ENCODE results near the gene MAN1B1.
"Not testable (repeated sequence)": the region's sequence is repeated elsewhere in the genome, so short reads cannot be mapped to it uniquely, and the experiment has no call there.

MAN1B1 gene

DNA sequence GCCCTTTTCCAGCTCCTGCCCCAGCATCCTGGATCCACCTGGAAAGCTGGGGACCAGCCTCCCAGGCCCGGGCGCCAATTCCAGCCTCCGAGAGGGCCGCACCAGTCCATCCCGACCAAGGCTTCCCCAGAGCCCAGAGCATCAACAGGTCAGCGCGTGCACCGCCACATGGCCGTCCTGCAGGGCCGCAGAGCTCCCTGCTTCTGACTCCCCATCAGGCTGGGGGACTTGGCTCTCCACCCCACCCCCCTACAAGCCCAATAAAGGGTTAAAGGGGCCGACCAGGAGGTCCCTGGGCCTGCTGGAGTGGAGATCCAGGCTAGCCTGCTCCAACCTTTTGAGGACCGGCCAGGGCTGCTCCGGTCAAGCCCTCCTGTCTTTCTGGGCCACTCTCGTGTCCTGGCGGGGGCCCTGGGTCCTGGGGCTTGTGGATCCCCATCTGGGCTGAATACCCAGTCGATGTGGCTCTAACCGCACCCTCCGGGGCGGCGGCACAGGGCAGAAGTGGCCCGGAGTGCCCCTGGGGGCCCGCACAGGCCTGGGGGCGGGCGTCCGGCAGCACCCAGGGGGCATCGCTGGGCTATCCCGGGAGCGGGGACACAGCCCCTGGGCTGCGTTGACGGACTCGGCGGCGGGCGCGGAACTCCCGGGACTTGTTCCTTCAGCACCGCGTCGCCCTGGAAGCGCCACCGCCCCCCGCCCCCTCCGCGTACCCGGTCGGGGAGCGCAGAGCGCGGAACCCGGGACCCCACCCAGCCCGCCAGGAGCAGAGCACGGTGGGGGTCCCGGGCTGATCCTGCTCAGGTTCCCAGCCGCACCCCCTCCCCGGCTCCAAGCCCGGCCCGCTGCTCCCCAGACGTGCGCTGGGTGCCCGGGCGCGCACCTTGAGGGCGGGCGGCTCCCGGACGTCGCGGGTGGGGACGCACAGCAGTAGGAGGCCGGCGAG is 33.5 kb upstream of the MAN1B1 start:
- DNase-seq (ENCODE audit: low spot score) = no peak

- DNase-seq (ENCODE audit: low spot score) = peak; percentile 36
Observed at GRCh38 chr9:137053944-137054931, 32.5 kb upstream of the MAN1B1 start, which contains the start of gene ENTPD2. Gene ENTPD2, minus strand, starts transcription at chr9:137054061. Its CDS starts 64 bp downstream, at chr9:137053997.

GRCh38 chr9:137054932-137055384 is 31.8 kb upstream of the MAN1B1 start:
- DNase-seq (ENCODE audit: low spot score) = no peak

DNA sequence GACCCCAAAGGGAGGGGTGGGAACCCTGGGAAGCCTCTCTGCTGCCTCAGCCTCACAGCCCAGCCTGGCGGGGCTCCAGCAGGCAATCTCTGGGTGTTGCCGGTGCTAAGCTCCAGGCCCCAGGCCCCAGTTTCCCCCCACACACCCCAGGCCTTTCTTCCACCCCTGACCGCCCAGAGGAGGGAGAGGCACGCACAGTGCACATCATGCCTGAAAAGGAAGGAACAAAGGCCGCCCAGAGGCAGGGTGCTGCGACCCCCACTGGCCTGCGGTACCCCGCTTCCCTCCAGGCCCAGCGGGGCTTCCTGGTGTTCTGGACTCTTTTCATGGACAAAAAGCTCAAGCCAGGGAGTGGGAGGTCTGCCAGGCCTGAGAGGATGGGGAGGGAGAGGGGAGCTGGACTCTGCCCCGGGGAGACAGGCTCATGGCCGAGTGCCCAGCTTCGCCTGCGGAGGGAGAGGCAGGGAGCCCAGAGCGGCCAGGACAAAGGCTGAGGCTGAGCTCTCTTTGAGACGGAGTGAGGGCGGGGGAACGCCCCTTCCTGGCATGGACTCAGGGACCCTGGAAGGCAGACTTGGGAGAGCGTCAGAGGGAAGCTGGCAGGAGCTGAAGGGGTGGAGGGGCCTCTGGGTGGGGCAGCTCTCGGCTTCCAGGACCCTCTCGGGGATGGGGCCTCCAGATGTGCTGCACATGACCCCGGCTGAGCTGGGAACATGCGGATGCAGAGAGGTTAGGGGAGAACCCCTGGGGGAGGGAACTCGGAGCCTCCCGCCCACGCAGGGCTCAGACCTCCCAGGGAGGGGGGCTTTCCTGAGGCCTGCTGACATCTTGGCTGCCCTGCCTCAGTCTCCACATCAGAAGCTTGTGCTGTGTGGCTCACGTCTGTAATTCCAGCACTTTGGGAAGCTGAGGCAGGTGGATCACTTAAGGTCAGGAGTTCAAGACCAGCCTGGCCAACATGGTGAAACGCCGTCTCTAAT is 31.1 kb upstream of the MAN1B1 start:
- no peak for DNase-seq (ENCODE audit: low spot score)

- no peak for DNase-seq (ENCODE audit: low spot score)
Observed at GRCh38 chr9:137056739-137057415, 29.9 kb upstream of the MAN1B1 start.

DNA sequence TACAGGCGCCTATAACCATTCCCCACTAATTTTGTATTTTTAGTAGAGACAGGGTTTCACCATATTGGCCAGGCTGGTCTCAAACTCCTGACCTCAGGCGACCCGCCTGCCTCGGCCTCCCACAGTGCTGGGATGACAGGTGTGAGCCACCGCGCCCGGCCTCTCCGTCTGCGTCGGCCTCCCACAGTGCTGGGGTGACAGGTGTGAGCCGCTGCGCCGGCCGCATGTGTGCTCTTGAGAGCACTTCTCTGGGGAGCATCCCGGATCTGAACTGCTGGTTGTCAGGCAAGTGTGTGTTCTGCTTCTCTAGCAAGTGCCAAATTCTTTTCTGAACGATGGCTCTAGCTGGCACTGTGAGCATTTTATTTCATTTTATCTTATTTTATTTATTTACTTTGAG is 29.2 kb upstream of the MAN1B1 start:
- DNase-seq (ENCODE audit: low spot score) = no peak

- no peak for DNase-seq (ENCODE audit: low spot score)
Observed at GRCh38 chr9:137058521-137059234, 28.1 kb upstream of the MAN1B1 start.

DNA sequence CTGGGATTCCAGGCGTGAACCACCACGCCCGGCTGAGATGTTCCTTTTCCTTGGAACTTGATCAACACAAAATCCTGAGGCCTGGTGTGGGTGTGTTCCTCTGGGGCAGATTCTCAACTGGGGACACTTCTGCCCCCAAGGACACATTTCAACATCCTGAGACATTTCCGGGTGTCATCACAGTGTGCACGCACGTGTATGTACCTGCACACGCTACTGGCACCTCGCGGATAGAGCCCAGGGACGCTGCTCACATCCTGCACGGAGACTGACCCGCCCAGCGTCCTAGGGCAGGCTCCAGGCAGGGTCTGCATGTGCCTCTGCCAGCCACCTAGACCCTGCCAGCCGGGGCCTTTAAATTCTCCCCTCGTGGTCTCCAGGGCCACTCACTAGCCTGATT is 24.4 kb upstream of the MAN1B1 start:
- no peak for DNase-seq (ENCODE audit: low spot score)

- not testable (repeated sequence) for DNase-seq (ENCODE audit: low spot score)
Observed at GRCh38 chr9:137062798-137063197, 24.0 kb upstream of the MAN1B1 start.

- no peak for DNase-seq (ENCODE audit: low spot score)
Observed at GRCh38 chr9:137063311-137064026, 23.3 kb upstream of the MAN1B1 start.

DNA sequence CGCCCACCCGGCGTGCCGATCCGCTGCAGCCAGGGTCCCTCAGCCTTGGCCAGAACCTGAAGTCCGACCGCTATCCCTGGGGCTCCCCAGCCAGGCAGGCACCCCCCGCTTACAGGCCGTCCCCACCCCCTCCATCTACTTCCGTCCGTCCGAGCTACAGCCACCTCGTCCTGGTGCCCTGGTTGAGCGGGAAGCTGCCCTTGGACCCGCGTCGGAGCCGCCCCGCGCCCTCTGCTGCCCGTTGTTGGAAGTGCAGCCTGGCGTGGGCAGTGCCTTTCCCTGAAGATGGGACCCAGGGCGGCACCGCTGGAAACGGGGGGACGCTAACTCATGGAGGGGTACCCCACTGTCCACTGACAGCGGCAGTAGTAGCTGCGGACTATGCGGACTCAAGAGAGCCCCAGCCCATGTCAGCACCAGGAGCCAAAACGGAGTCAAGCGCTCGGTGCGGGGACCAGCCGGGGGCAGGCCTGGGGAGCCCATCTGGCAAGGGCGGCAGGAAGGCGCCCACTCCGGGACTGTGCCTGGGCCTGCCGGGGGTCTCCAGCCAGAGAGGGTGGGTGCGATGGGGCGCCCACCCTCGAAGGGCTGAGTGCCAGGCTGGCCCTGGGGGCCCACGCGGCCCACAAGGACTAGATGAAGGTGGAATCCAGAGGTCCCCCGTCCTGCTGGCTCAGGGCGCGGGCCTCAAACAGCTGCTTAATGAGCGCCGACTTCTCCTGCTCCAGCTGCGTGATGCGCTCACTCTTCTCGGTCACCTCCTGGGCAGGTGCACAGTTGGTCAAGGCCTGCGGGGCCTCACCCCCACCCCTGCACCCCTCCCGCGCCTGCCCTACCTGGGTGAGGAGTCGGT is 22.5 kb upstream of the MAN1B1 start:
- peak; percentile 59 for DNase-seq (ENCODE audit: low spot score)

DNA sequence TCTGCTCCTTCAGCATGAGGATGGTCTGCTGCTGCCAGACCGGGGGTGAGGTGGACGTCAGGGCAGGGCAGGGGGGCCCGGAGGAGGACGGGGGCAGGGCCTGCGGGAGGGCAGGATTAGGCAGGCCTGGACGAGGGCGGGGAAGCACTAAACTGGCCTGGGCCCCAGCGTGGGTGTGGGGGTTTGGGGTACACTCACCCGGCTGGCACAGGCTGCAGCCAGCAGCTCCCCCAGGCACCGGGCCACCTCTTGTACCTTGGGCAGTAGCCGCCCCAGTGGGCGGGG is 22.0 kb upstream of the MAN1B1 start:
- DNase-seq (ENCODE audit: low spot score) = no peak

DNA sequence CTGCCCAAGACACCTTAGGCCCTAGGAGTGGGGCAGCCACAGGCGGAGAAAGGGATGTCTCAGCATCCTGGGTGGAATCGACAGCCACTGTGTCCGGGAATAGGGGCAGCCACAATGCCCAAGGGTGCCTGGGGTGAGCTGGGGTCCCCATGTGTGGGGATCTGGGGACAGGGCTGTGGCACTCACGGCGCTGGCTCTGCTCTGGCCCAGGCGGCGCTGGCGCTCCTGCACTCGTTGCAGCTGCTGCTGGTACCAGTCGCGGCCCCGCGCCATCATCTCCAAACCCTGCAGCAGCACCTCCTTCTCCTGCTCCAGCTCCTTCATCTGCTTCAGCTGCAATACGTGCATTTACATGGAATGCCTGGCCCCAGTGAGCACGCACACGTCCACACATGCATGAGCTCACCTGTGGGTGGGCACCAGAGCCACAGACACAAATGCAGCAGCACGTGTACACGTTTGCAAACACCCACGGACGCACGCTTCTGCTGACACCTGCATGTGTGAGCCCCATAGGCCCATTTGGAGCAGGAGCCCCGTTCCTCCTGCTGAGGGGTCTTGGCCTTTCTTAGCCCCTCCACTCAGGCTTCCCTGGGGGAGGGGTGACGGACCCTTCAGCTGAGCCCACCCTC is 21.3 kb upstream of the MAN1B1 start:
- no peak for DNase-seq (ENCODE audit: low spot score)

DNA sequence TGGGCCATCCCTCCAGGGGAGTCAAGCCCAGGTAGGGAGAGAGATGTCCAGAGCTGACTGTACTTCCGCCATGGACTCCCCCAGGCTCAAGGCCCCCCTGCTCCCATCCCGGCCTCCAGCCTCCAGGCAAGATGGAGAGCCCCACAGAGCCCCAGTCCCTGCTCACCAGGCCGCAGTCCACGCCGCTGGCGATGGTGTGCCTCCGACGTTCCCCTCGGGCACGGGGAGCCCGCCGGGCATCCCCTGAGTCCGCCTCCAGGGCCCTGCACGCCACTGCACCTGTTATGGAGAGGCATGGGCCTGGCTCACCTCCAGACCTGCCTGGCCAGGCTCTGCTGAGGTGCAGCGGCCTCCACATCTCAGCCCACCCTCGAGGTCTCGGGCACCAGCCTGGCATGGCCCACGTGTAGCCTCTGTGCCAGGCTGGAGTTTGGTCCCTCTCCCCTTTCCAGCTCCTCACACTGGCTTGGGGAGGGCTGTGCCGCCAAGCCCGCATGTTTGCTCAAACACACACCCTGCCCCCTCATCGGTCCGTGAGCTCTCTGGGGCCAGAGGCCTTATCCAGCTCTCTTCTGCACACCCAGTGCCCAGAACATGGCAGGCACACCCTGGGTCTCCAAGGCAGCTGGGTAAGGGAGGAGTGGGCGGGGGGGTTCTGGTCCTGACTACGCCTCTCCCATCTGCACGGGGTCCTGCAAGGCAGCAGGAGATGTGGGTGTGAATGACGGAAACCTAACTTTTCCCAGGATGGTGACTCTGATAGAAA is 20.5 kb upstream of the MAN1B1 start:
- DNase-seq (ENCODE audit: low spot score) = no peak

DNA sequence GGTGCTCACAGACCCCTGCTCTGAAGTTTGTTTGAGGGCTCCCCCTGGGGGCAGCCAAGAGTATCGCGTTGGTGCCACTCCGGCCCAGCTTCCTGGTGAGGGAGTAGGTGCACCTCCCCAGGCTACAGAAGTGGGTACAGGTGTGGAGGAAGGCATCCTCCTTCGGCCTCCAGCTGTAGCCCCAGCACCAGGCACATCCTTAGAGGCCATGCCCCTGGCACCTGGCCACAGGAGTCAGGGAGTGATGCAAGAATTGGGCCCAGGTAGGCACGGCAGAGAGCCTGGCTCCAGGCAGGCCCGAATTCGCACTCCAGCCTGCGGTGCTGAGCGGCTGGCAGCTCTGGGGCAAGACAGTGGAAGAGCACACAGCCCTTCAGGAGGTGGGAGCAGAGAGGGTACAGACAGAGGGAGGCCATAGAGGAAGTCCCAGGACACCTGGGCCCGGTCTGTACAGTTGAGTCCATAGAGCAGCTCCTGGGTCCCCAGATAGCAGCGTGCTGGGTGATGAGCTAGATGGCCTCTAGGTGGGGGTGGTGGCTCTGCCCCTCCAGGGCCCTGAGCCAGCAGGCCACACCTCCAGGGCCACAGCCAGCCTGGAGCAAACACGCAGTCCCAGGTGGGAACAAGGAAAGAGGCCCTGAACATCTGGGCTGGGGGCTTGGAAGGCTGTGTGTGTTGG is 18.8 kb upstream of the MAN1B1 start:
- DNase-seq (ENCODE audit: low spot score) = peak; percentile 90
